Measurements from ENCODE around the gene APOL6. TPM values are rescaled to one million over a fixed set of nuclear protein-coding genes. Genes with fewer than 3 reads are reported as not detected.
A peak's percentile ranks its signal among the peaks of the same experiment; 100 is the strongest.

The APOL6 gene
- total RNA-seq, 2 experiments from 2014 or later = 62.3 to 63.2 TPM

- H3K9me3 Mint-ChIP-seq (ENCODE audit: insufficient read depth) = no peaks in the 10 kb centered on the region
- DNase-seq = no peak
- ATAC-seq = no peak
- peaks cover 2% of the 10 kb centered on the region for H3K27me3 Mint-ChIP-seq (ENCODE audit: low read depth)
- H3K4me3 Mint-ChIP-seq = no peak overlapping the region
- no peaks in the 10 kb centered on the region for H3K36me3 Mint-ChIP-seq (ENCODE audit: low read depth)
- POLR2A ChIA-PET = no interaction called here
- CTCF ChIA-PET = no interaction called here
- peaks cover 11% of the 10 kb centered on the region for H3K4me1 Mint-ChIP-seq (ENCODE audit: low read depth)
- no peak overlapping the region for H3K27ac Mint-ChIP-seq
Observed at GRCh38 chr22:35642305-35642741, 5.9 kb upstream of the APOL6 start.

GRCh38 chr22:35643991-35644390 lies 4.3 kb upstream of the APOL6 start:
- H3K4me1 Mint-ChIP-seq (ENCODE audit: low read depth) = peaks cover 14% of the 10 kb centered on the region
- DNase-seq (no peak), ATAC-seq (no peak)
- H3K4me3 Mint-ChIP-seq = no peak overlapping the region
- POLR2A ChIA-PET = no interaction called here
- no peak overlapping the region for H3K27ac Mint-ChIP-seq
- H3K9me3 Mint-ChIP-seq (ENCODE audit: insufficient read depth) = no peaks in the 10 kb centered on the region
- CTCF ChIA-PET = no interaction called here
- peaks cover 5% of the 10 kb centered on the region for H3K36me3 Mint-ChIP-seq (ENCODE audit: low read depth)
- peaks cover 2% of the 10 kb centered on the region for H3K27me3 Mint-ChIP-seq (ENCODE audit: low read depth)

GRCh38 chr22:35645646-35646045 lies 2.6 kb upstream of the APOL6 start:
- CTCF ChIA-PET = no interaction called here
- no peak for DNase-seq

GRCh38 chr22:35649026-35649553 lies 844 bp downstream of the APOL6 start:
- Mint-ChIP-seq H3K4me1 (ENCODE audit: low read depth) (peaks cover 44% of the 10 kb centered on the region), H3K27me3 (ENCODE audit: low read depth) (no peaks in the 10 kb centered on the region)
- CTCF ChIA-PET = interaction anchor here (1.4 to 2.6 kb wide), 4 partner anchors 8 to 22 kb away, joined by 4 to 9 read pairs (median 6); no protein-coding TSS in a partner anchor

More at GRCh38 chr22:35645646-35646045, 2.6 kb upstream of the APOL6 start:
- H3K4me3 Mint-ChIP-seq = no peak overlapping the region
- H3K4me1 Mint-ChIP-seq (ENCODE audit: low read depth) = peaks cover 20% of the 10 kb centered on the region
- ATAC-seq = no peak
- H3K36me3 Mint-ChIP-seq (ENCODE audit: low read depth) = peaks cover 19% of the 10 kb centered on the region
- H3K27ac Mint-ChIP-seq = no peak overlapping the region
- no peaks in the 10 kb centered on the region for H3K27me3 Mint-ChIP-seq (ENCODE audit: low read depth)
- POLR2A ChIA-PET = no interaction called here
- no peaks in the 10 kb centered on the region for H3K9me3 Mint-ChIP-seq (ENCODE audit: insufficient read depth)

GRCh38 chr22:35649636-35650250 lies 1.5 kb downstream of the APOL6 start:
- DNase-seq = no peak

More at GRCh38 chr22:35649026-35649553, 844 bp downstream of the APOL6 start:
- peaks cover 48% of the 10 kb centered on the region for H3K36me3 Mint-ChIP-seq (ENCODE audit: low read depth)
- peak overlapping the region; percentile 99 for H3K27ac Mint-ChIP-seq
- no peaks in the 10 kb centered on the region for H3K9me3 Mint-ChIP-seq (ENCODE audit: insufficient read depth)
- H3K4me3 Mint-ChIP-seq = peak overlapping the region; percentile 99
- POLR2A ChIA-PET = interaction anchor here (0.6 to 3.1 kb wide), 15 partner anchors 7 to 590 kb away, joined by 3 to 29 read pairs (median 4); partner anchors contain the start of genes APOL2, APOL3 and TOM1
- DNase-seq (peak; percentile 20), ATAC-seq (no peak)

GRCh38 chr22:35651085-35651484 lies 2.8 kb downstream of the APOL6 start:
- Mint-ChIP-seq H3K36me3 (ENCODE audit: low read depth) (peaks cover 66% of the 10 kb centered on the region), H3K9me3 (ENCODE audit: insufficient read depth) (peaks cover 5% of the 10 kb centered on the region), H3K27me3 (ENCODE audit: low read depth) (no peaks in the 10 kb centered on the region), H3K27ac (peak overlapping the region; percentile 52), H3K4me3 (peak overlapping the region; percentile 99), H3K4me1 (ENCODE audit: low read depth) (peaks cover 50% of the 10 kb centered on the region)
- CTCF ChIA-PET = no interaction called here
- ATAC-seq (no peak), DNase-seq (peak; percentile 11)
- POLR2A ChIA-PET = interaction anchor here (1.2 kb wide), 1 partner anchor 10 kb away, joined by 5 read pairs; no protein-coding TSS in a partner anchor

More at GRCh38 chr22:35649636-35650250, 1.5 kb downstream of the APOL6 start:
- ATAC-seq = no peak
- H3K27me3 Mint-ChIP-seq (ENCODE audit: low read depth) = no peaks in the 10 kb centered on the region
- no peaks in the 10 kb centered on the region for H3K9me3 Mint-ChIP-seq (ENCODE audit: insufficient read depth)
- H3K36me3 Mint-ChIP-seq (ENCODE audit: low read depth) = peaks cover 53% of the 10 kb centered on the region
- H3K4me1 Mint-ChIP-seq (ENCODE audit: low read depth) = peaks cover 45% of the 10 kb centered on the region
- H3K27ac Mint-ChIP-seq = peak overlapping the region; percentile 99
- POLR2A ChIA-PET = interaction anchor here (0.8 to 3.1 kb wide), 6 partner anchors 9 to 511 kb away, joined by 3 to 29 read pairs (median 6); partner anchors contain the start of genes APOL3 and TOM1
- CTCF ChIA-PET = interaction anchor here (1.8 to 2.6 kb wide), 2 partner anchors 18 to 23 kb away, joined by 4 to 9 read pairs; no protein-coding TSS in a partner anchor
- H3K4me3 Mint-ChIP-seq = peak overlapping the region; percentile 99

GRCh38 chr22:35653824-35654223 lies 5.6 kb downstream of the APOL6 start:
- ATAC-seq = no peak
- peaks cover 60% of the 10 kb centered on the region for H3K4me1 Mint-ChIP-seq (ENCODE audit: low read depth)
- DNase-seq = no peak
- CTCF ChIA-PET = no interaction called here
- POLR2A ChIA-PET = no interaction called here
- H3K27ac Mint-ChIP-seq = no peak overlapping the region
- H3K27me3 Mint-ChIP-seq (ENCODE audit: low read depth) = no peaks in the 10 kb centered on the region
- peaks cover 89% of the 10 kb centered on the region for H3K36me3 Mint-ChIP-seq (ENCODE audit: low read depth)
- H3K9me3 Mint-ChIP-seq (ENCODE audit: insufficient read depth) = peaks cover 17% of the 10 kb centered on the region
- no peak overlapping the region for H3K4me3 Mint-ChIP-seq

GRCh38 chr22:35656284-35656752 lies 8.1 kb downstream of the APOL6 start:
- no peak for ATAC-seq
- no peak for DNase-seq
- Mint-ChIP-seq H3K4me3 (no peak overlapping the region), H3K9me3 (ENCODE audit: insufficient read depth) (peaks cover 17% of the 10 kb centered on the region), H3K27ac (no peak overlapping the region), H3K27me3 (ENCODE audit: low read depth) (no peaks in the 10 kb centered on the region), H3K36me3 (ENCODE audit: low read depth) (peaks cover 93% of the 10 kb centered on the region), H3K4me1 (ENCODE audit: low read depth) (peaks cover 71% of the 10 kb centered on the region)
- ChIA-PET CTCF (interaction anchor here (1.0 to 1.1 kb wide), 2 partner anchors 8 to 29 kb away, joined by 4 read pairs; partner anchors contain the start of gene APOL6), POLR2A (interaction anchor here (1.0 kb wide), 1 partner anchor 8 kb away, joined by 4 read pairs; the partner anchor contains the start of gene APOL6)

- peaks cover 96% of the 10 kb centered on the region for H3K36me3 Mint-ChIP-seq (ENCODE audit: low read depth)
- DNase-seq = no peak
- CTCF ChIA-PET = no interaction called here
- POLR2A ChIA-PET = interaction anchor here (2.0 kb wide), 1 partner anchor 10 kb away, joined by 6 read pairs; the partner anchor contains the start of gene APOL6
- peaks cover 77% of the 10 kb centered on the region for H3K4me1 Mint-ChIP-seq (ENCODE audit: low read depth)
- ATAC-seq = no peak
- H3K9me3 Mint-ChIP-seq (ENCODE audit: insufficient read depth) = peaks cover 22% of the 10 kb centered on the region
- H3K4me3 Mint-ChIP-seq = no peak overlapping the region
- no peaks in the 10 kb centered on the region for H3K27me3 Mint-ChIP-seq (ENCODE audit: low read depth)
- peak overlapping the region; percentile 51 for H3K27ac Mint-ChIP-seq
Observed at GRCh38 chr22:35657571-35658312, 9.5 kb downstream of the APOL6 start.

- peaks cover 32% of the 10 kb centered on the region for H3K9me3 Mint-ChIP-seq (ENCODE audit: insufficient read depth)
- peak; percentile 67 for DNase-seq
- peak; percentile 78 for ATAC-seq
- POLR2A ChIA-PET = interaction anchor here (1.1 to 1.4 kb wide), 3 partner anchors 10 to 30 kb away, joined by 3 to 19 read pairs (median 5); partner anchors contain the start of gene APOL6
- H3K36me3 Mint-ChIP-seq (ENCODE audit: low read depth) = peaks cover 91% of the 10 kb centered on the region
- peak overlapping the region; percentile 84 for H3K27ac Mint-ChIP-seq
- CTCF ChIA-PET = interaction anchor here (0.8 to 1.2 kb wide), 2 partner anchors 26 to 29 kb away, joined by 3 read pairs; no protein-coding TSS in a partner anchor
- H3K27me3 Mint-ChIP-seq (ENCODE audit: low read depth) = no peaks in the 10 kb centered on the region
- H3K4me3 Mint-ChIP-seq = peak overlapping the region; percentile 30
- peaks cover 63% of the 10 kb centered on the region for H3K4me1 Mint-ChIP-seq (ENCODE audit: low read depth)
Observed at GRCh38 chr22:35660291-35661127, 12.3 kb downstream of the APOL6 start.

GRCh38 chr22:35661464-35661863 lies 13.2 kb downstream of the APOL6 start:
- Mint-ChIP-seq H3K9me3 (ENCODE audit: insufficient read depth) (peaks cover 28% of the 10 kb centered on the region), H3K4me3 (no peak overlapping the region), H3K27ac (peak overlapping the region; percentile 22), H3K4me1 (ENCODE audit: low read depth) (peaks cover 59% of the 10 kb centered on the region), H3K27me3 (ENCODE audit: low read depth) (no peaks in the 10 kb centered on the region), H3K36me3 (ENCODE audit: low read depth) (peaks cover 85% of the 10 kb centered on the region)
- ATAC-seq = peak; percentile 30
- ChIA-PET POLR2A (interaction anchor here (1.1 to 1.9 kb wide), 4 partner anchors 11 to 29 kb away, joined by 3 to 19 read pairs (median 9); partner anchors contain the start of gene APOL6), CTCF (interaction anchor here (0.8 to 1.2 kb wide), 2 partner anchors 27 to 30 kb away, joined by 3 read pairs; no protein-coding TSS in a partner anchor)
- no peak for DNase-seq
